ENCODE measurements around the gene MFSD2B. TPM values are rescaled to one million over a fixed set of nuclear protein-coding genes. Genes with fewer than 3 reads are reported as not detected.

MFSD2B gene
- total RNA-seq, 4 donors from 2014 or later = 1.6 TPM; not detected in 3

DNA sequence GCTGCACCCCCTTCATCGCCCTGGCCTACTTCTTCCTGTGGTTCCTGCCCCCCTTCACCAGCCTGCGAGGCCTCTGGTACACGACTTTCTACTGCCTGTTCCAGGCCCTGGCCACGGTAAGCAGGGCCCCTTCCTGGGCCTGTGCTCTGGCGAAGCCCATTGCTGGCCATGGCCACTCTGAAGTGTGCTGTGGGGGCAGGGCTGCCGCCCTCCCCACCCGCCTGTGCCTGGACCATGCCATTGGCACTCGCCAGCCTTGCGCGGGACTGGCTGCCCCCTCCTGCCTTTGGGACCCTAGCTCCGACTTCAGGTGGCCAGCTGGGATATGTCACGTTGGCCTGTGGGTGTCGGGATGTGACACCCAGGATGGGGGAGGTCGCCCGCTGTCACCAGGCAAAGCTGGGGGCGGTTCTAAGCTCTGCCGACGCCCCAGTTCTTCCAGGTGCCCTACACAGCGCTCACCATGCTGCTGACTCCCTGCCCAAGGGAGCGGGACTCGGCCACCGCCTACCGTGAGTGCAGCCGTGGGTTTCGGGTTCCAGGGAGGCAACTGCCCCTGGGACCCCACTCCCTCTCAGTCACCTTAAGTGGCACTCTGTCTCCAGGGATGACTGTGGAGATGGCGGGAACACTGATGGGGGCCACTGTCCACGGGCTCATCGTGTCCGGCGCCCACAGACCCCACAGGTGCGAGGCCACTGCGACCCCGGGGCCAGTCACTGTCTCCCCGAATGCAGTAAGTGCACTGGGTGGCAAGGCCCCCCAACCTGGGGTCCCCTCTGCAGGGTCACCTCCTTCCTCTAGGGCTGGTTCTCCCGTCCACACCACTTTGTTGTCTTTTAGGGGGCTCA is 7.2 kb downstream of the MFSD2B start:
- DNase-seq (ENCODE audit: low spot score in 2 of 2) = no peak
- 100% methylated on average over 2 of the region's 35 CpGs for WGBS
- TF ChIP-seq EP300 (IDR thresholded peaks at IDR 0.05) = no peak
- TF ChIP-seq POLR2A (IDR thresholded peaks at IDR 0.05) = no peak
- TF ChIP-seq, protein P1, sequence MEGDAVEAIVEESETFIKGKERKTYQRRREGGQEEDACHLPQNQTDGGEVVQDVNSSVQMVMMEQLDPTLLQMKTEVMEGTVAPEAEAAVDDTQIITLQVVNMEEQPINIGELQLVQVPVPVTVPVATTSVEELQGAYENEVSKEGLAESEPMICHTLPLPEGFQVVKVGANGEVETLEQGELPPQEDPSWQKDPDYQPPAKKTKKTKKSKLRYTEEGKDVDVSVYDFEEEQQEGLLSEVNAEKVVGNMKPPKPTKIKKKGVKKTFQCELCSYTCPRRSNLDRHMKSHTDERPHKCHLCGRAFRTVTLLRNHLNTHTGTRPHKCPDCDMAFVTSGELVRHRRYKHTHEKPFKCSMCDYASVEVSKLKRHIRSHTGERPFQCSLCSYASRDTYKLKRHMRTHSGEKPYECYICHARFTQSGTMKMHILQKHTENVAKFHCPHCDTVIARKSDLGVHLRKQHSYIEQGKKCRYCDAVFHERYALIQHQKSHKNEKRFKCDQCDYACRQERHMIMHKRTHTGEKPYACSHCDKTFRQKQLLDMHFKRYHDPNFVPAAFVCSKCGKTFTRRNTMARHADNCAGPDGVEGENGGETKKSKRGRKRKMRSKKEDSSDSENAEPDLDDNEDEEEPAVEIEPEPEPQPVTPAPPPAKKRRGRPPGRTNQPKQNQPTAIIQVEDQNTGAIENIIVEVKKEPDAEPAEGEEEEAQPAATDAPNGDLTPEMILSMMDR (IDR thresholded peaks at IDR 0.05) = no peak
- no peak for TF ChIP-seq POLR2AphosphoS5 (IDR thresholded peaks at IDR 0.05)
- Histone ChIP-seq H3K4me1 (no peaks in the 10 kb centered on the region), H3K9me3 (no peaks in the 10 kb centered on the region), H3K4me3 (no peak overlapping the region), H3K27me3 (no peaks in the 10 kb centered on the region), H3K27ac (no peak overlapping the region), H3K36me3 (no peaks in the 10 kb centered on the region)

DNA sequence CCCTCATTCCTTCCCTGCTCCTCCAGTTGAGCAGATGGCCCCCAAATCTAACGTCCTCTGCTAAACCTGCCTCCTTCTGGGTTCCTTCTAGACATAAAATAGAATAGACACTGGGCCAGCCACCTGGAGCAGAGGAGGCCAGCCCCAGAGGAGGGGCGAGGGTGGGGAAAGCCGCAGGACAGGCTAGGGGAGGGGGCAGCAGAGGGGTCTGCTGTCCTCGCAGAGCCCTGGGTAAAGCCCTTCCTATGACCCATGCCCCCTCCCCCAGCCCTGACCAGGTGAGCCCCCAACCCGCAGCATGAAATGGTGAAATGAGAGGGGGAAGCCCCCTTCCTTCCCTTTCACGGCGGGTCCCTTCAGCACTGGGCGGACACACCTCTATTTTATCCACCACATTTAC is 7.8 kb downstream of the MFSD2B start:
- no peak for DNase-seq (ENCODE audit: low spot score in 2 of 2)
- H3K27ac ChIP-seq = no peak overlapping the region
- H3K4me1 ChIP-seq = no peaks in the 10 kb centered on the region
- no peaks in the 10 kb centered on the region for H3K9me3 ChIP-seq
- peaks cover 2% of the 10 kb centered on the region for H3K36me3 ChIP-seq
- no peak for TF ChIP-seq POLR2AphosphoS5 (IDR thresholded peaks at IDR 0.05)
- H3K27me3 ChIP-seq = no peaks in the 10 kb centered on the region
- no peak overlapping the region for H3K4me3 ChIP-seq
- 89% methylated on average over 8 of the region's 8 CpGs for WGBS

DNA sequence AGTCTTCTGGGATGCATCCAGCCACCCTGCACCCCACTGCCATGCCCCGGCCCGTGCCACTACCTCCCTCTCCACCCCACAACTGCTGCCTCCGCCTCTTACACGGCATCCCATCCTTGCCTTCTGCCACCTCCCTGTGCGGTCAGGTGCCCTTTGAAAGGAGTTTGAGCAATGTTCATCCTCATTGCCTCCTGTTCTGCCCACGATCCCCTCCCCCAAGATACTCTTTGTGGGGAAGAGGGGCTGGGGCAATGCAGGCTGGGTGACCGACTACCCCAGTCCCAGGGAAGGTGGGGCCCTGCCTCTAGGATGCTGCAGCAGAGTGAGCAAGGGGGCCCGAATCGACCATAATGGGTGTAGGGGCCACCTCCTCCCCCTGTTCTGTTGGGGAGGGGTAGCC is 8.4 kb downstream of the MFSD2B start:
- Histone ChIP-seq H3K27ac (no peak overlapping the region), H3K9me3 (no peaks in the 10 kb centered on the region), H3K36me3 (peaks cover 8% of the 10 kb centered on the region), H3K4me1 (no peaks in the 10 kb centered on the region), H3K4me3 (no peak overlapping the region), H3K27me3 (no peaks in the 10 kb centered on the region)
- no peak for DNase-seq (ENCODE audit: low spot score in 2 of 2)
- WGBS = 84% methylated on average over 9 of the region's 9 CpGs
- TF ChIP-seq, protein P1 (IDR thresholded peaks at IDR 0.05) = no peak
- TF ChIP-seq EP300 (IDR thresholded peaks at IDR 0.05) (no peak), POLR2AphosphoS5 (IDR thresholded peaks at IDR 0.05) (no peak), POLR2A (IDR thresholded peaks at IDR 0.05) (no peak)

DNA sequence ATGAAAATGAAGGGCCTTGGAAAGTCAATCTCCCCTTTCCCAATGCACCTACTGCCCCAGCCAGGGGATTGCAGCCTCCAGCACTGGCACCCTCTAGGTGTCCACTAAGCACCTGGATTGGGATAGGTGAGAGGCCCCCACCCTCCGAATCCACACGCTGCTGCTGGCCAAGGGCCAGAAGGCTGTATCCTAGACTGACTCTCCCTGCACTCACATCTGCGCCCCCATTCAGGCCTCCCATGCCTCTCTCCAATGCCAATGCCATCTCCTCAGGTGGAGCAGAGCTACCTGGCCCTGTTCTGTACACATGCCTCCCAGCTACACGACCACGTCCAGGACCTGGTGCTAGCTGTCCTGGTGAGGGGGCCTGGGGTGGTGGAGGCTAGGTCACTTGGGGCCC is 9.8 kb downstream of the MFSD2B start:
- no peak overlapping the region for H3K27ac ChIP-seq
- H3K9me3 ChIP-seq = no peaks in the 10 kb centered on the region
- no peak overlapping the region for H3K4me3 ChIP-seq
- H3K36me3 ChIP-seq = peaks cover 19% of the 10 kb centered on the region
- WGBS = 75% methylated on average over 5 of the region's 5 CpGs
- DNase-seq (ENCODE audit: low spot score in 2 of 2) = no peak
- TF ChIP-seq, protein P1 (IDR thresholded peaks at IDR 0.05) = no peak
- TF ChIP-seq POLR2A (IDR thresholded peaks at IDR 0.05) (no peak), POLR2AphosphoS5 (IDR thresholded peaks at IDR 0.05) (no peak), EP300 (IDR thresholded peaks at IDR 0.05) (no peak)
- no peaks in the 10 kb centered on the region for H3K4me1 ChIP-seq
- no peaks in the 10 kb centered on the region for H3K27me3 ChIP-seq

DNA sequence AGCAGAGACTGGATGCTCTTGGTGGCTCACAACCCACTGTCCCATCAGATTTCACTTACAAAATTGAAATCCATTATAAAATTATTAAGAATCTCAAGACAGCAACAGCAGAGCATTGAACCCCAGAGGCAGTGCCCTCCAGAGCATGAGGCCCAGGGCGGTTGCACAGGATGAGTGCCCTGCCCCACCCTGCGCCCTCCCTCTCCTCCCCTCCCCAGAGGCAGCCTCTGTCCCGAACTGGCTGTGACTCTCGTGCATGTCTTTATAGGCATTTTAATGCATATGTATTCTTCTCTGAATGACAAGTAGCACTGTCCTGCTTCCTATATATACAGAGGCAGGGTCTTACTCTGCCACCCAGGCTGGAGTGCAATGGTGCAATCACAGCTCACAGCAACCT is 10.4 kb downstream of the MFSD2B start:
- 65% methylated on average over 4 of the region's 4 CpGs for WGBS
- Histone ChIP-seq H3K4me3 (no peak overlapping the region), H3K27me3 (no peaks in the 10 kb centered on the region), H3K4me1 (no peaks in the 10 kb centered on the region), H3K27ac (no peak overlapping the region), H3K36me3 (peaks cover 21% of the 10 kb centered on the region), H3K9me3 (no peaks in the 10 kb centered on the region)
- no peak for TF ChIP-seq EP300 (IDR thresholded peaks at IDR 0.05)
- TF ChIP-seq POLR2AphosphoS5 (IDR thresholded peaks at IDR 0.05) = no peak
- TF ChIP-seq, protein P1 (IDR thresholded peaks at IDR 0.05) = no peak
- TF ChIP-seq POLR2A (IDR thresholded peaks at IDR 0.05) = no peak
- no peak for DNase-seq (ENCODE audit: low spot score in 2 of 2)

Measured in suprapubic skin (tissue), 4 donors.